K562 (cell line): ENCODE data around the gene RIPK3. TPM values are rescaled to one million over a fixed set of nuclear protein-coding genes. Genes with fewer than 3 reads are reported as not detected.

Source experiments
- ATAC-seq: fragments of 200-7000 bp; cut with Tn5 transposase; 3 replicates; pipeline ENCODE4 v1.9.1; 2020; ENCODE audit warnings: moderate library complexity
- BruUV-seq: library from RNA; stranded (reverse); fragments of 400-500 nt; replicated peaks from 2 replicates; lab custom pipeline; 2021; lab: Mats Ljungman, UMichigan
- CTCF ChIA-PET: fragments of 300-600 bp; formaldehyde crosslinking; extraction: SDS; loops from one replicate; lab custom pipeline; 2021; ENCODE audit warnings: low intra/inter-chr PET ratio; lab: Yijun Ruan, JAX
- POLR2A ChIA-PET: fragments of 300-600, 350-650 bp; sonication (Branson Sonifier 250); formaldehyde crosslinking; extraction: SDS; loops from one replicate; lab custom pipeline; 2021; ENCODE audit warnings: antibody characterized with exemption, inconsistent platforms; lab: Yijun Ruan, JAX
- DNase-seq, 4 experiments: peaks; one replicate each; pipeline versions ENCODE4 v3.0.0 to v3.0.0-alpha.2; 2011 to 2018; ENCODE audit warnings: low spot score in 3 of 4, mixed read lengths in 3 of 4; ENCODE audit errors: extremely low read depth in 1 of 4
- FAIRE-seq: peaks from 2 replicates; lab custom pipeline; 2011; peaks lifted over from hg19 to GRCh38; lab: Jason Lieb, UNC
- H2AFZ ChIP-seq: 2 replicates; pipeline ENCODE4 v1.6.0; 2011; ENCODE audit warnings: low read depth, low read length, control low read depth, inconsistent platforms
- H3K27ac ChIP-seq: fragments of 200-600 bp; 3 replicates; pipeline ENCODE4 v1.8.0; 2011; ENCODE audit warnings: low read depth, mild to moderate bottlenecking, control low read depth, inconsistent platforms, low read length, moderate library complexity, mixed read lengths; ENCODE audit errors: extremely low read depth
- H3K27me3 ChIP-seq, 2 experiments: fragments of 300-600 bp in 1 of 2; 2 replicates in 1 of 2; 3 replicates in 1 of 2; pipeline versions ENCODE4 v1.6.0 to v1.8.0; 2011; ENCODE audit warnings: inconsistent platforms in 2 of 2, low read length in 2 of 2, mild to moderate bottlenecking in 1 of 2, mixed read lengths in 1 of 2, moderate library complexity in 1 of 2; ENCODE audit not compliant: control insufficient read depth in 2 of 2, insufficient read depth in 2 of 2
- H3K36me3 ChIP-seq: fragments of 300-600 bp; 3 replicates; pipeline ENCODE4 v1.8.0; 2011; ENCODE audit warnings: mild to moderate bottlenecking, low read length, inconsistent platforms; ENCODE audit not compliant: control insufficient read depth, insufficient read depth
- H3K4me1 ChIP-seq, 2 experiments: fragments of 200-600 bp in 1 of 2; replicated peaks in 1 of 2; 2 replicates in 1 of 2; 3 replicates in 1 of 2; pipeline versions ENCODE4 v1.5.1 to v1.8.0; 2011; ENCODE audit warnings: inconsistent platforms in 2 of 2, low read length in 2 of 2, mild to moderate bottlenecking in 1 of 2, mixed read lengths in 1 of 2, moderate library complexity in 1 of 2; ENCODE audit not compliant: control insufficient read depth in 2 of 2, insufficient read depth in 2 of 2
- H3K4me2 ChIP-seq: 2 replicates; pipeline ENCODE4 v1.6.1; 2011; ENCODE audit warnings: low read length, control low read depth, inconsistent platforms, mixed read lengths; ENCODE audit not compliant: insufficient read depth
- H3K4me3 ChIP-seq: fragments of 200-600 bp; sonication (generic), shearing (Covaris generic); 2 replicates; pipeline ENCODE4 v1.5.1; 2016; ENCODE audit warnings: control low read depth, inconsistent platforms
- H3K79me2 ChIP-seq: fragments of 200-600 bp; 3 replicates; pipeline ENCODE4 v1.8.0; 2011; ENCODE audit warnings: low read length, inconsistent platforms; ENCODE audit not compliant: control insufficient read depth, insufficient read depth
- H3K9ac ChIP-seq, 2 experiments: 2 replicates each; pipeline versions ENCODE4 v1.6.0 to v1.6.1; 2011; ENCODE audit warnings: low read depth in 2 of 2, low read length in 2 of 2, control low read depth in 1 of 2, inconsistent platforms in 1 of 2, mild to moderate bottlenecking in 1 of 2, mixed read lengths in 1 of 2; ENCODE audit not compliant: insufficient read depth in 1 of 2
- H3K9me1 ChIP-seq: one replicate; pipeline ENCODE4 v1.6.0; 2011; ENCODE audit warnings: inconsistent platforms, mild to moderate bottlenecking, low read length, moderate library complexity; ENCODE audit not compliant: control insufficient read depth, insufficient read depth
- H3K9me3 ChIP-seq: replicated peaks from 2 replicates; pipeline ENCODE4 v1.5.1; 2011; ENCODE audit warnings: low read depth, low read length, inconsistent platforms; ENCODE audit not compliant: control insufficient read depth, insufficient read depth
- H4K20me1 ChIP-seq: replicated peaks from 2 replicates; pipeline ENCODE4 v1.6.1; 2011; ENCODE audit warnings: low read length, inconsistent platforms, mixed read lengths; ENCODE audit not compliant: control insufficient read depth, insufficient read depth
- ATF6 ChIP-seq: sonication (generic); formaldehyde crosslinking; IDR thresholded peaks from 2 replicates; pipeline ENCODE4 v1.4.0; 2020; ENCODE audit warnings: mild to moderate bottlenecking, missing genetic modification reagents
- EZH2 ChIP-seq: IDR thresholded peaks from 2 replicates; pipeline ENCODE4 v1.6.1; 2012; ENCODE audit warnings: low read depth, mild to moderate bottlenecking, inconsistent platforms, low read length, borderline replicate concordance
- JUND ChIP-seq, 2 experiments: IDR thresholded peaks; 2 replicates in 1 of 2; 3 replicates in 1 of 2; pipeline ENCODE4 v1.6.1; 2011; ENCODE audit warnings: borderline replicate concordance in 2 of 2, low read depth in 2 of 2, low read length in 2 of 2, improper control_type of control experiment in 1 of 2, missing biosample characterization in 1 of 2, missing genetic modification characterization in 1 of 2, missing genetic modification reagents in 1 of 2
- PHB ChIP-seq: fragments of 250-450 bp; sonication (Bioruptor Pico); IDR thresholded peaks from 2 replicates; pipeline ENCODE4 v1.5.0; 2021
- PPARD ChIP-seq: fragments of 250-450 bp; sonication (Bioruptor Pico); IDR thresholded peaks from 2 replicates; pipeline ENCODE4 v1.8.0; 2022; ENCODE audit warnings: inconsistent platforms, mild to moderate bottlenecking, moderate library complexity
- SIN3B ChIP-seq: fragments of 450-650 bp; IDR thresholded peaks from 2 replicates; pipeline ENCODE4 v1.6.1; 2017; ENCODE audit warnings: low read depth, mild to moderate bottlenecking, moderate library complexity
- SIRT6 ChIP-seq: IDR thresholded peaks from one replicate; pipeline ENCODE4 v1.6.1; 2012; ENCODE audit warnings: low read depth, mild to moderate bottlenecking, control low read depth, inconsistent platforms, low read length, moderate library complexity
- TEAD4 ChIP-seq, 2 experiments: sonication (generic) in 1 of 2; formaldehyde crosslinking in 1 of 2; IDR thresholded peaks; 2 replicates each; pipeline versions ENCODE4 v1.6.1 to v1.8.0; 2012 to 2022; ENCODE audit warnings: borderline replicate concordance in 1 of 2, inconsistent platforms in 1 of 2, low read length in 1 of 2, mild to moderate bottlenecking in 1 of 2, missing genetic modification reagents in 1 of 2
- ZEB2 ChIP-seq: fragments of 450-650 bp; IDR thresholded peaks from 2 replicates; pipeline ENCODE4 v1.6.1; 2016
- ZNF655 ChIP-seq: fragments of 250-450 bp; sonication (Bioruptor Pico); IDR thresholded peaks from 2 replicates; pipeline ENCODE4 v1.5.0; 2021
- WGBS: fragments of 100-300 bp; shearing (Covaris generic); methylation state at CpG from one replicate; pipeline ENCODE4 v1.1.6; 2016; ENCODE audit warnings: low coverage, mixed read lengths; ENCODE audit not compliant: insufficient coverage; ENCODE audit errors: missing lambda C conversion rate; 5-methylcytosine and 5-hydroxymethylcytosine counted together
- in situ Hi-C: fragments of 300-500 bp; cut with MboI; formaldehyde crosslinking; loops from 4 replicates; pipeline ENCODE4 v1.15.0; 2018; ENCODE audit warnings: inconsistent platforms, mixed read lengths
- intact Hi-C: fragments of 100-400 bp; cut with micrococcal nuclease; formaldehyde crosslinking; loops from 2 replicates; pipeline ENCODE4 v1.14.2; 2022
- polyA plus RNA-seq, 8 experiments: library from polyadenylated mRNA; depleted of rRNA in 4 of 8; stranded (reverse) in 5 of 8; unstranded in 3 of 8; fragments of >200 nt; fragmentation: Nextera tagmentation in 2 of 8; fragmentation: Illumina TruSeq in 1 of 8; extraction: Ambion mirVana in 2 of 8; extraction: Trizol in 1 of 8; gene quantifications; 2 replicates each; pipeline versions ENCODE4 v1.2.1 to v1.2.3, GENCODE V29; 2011 to 2014; ENCODE audit warnings: inconsistent platforms in 1 of 8, missing spikeins in 1 of 8
- total RNA-seq, 7 experiments: library from RNA; depleted of rRNA in 6 of 7; stranded (reverse); fragments of >200 nt in 6 of 7; fragmentation: Illumina TruSeq in 2 of 7; extraction: Trizol in 2 of 7; gene quantifications; 2 replicates each; pipeline versions ENCODE4 v1.2.1 to v1.2.3, GENCODE V29; 2011 to 2021; ENCODE audit warnings: low replicate concordance in 1 of 7
- TF ChIP-seq, protein P1 (sequence below): fragments of 250-450 bp; sonication (Bioruptor Pico); IDR thresholded peaks from 2 replicates; pipeline ENCODE4 v1.8.0; 2021; ENCODE audit warnings: borderline replicate concordance, mild to moderate bottlenecking, moderate library complexity; ENCODE audit not compliant: poor library complexity, severe bottlenecking

RIPK3 gene
- total and polyA plus RNA-seq, 9 of the 15 experiments (the other 6 are each of a cell fraction or from before 2014, with no cell fraction given): 0.03 to 0.43 (median 0.28) TPM; not detected in 3

- intact Hi-C loops: no loop called here
These were observed 23.6 kb upstream of the RIPK3 start for GRCh38 chr14:24363401-24363800.

DNA sequence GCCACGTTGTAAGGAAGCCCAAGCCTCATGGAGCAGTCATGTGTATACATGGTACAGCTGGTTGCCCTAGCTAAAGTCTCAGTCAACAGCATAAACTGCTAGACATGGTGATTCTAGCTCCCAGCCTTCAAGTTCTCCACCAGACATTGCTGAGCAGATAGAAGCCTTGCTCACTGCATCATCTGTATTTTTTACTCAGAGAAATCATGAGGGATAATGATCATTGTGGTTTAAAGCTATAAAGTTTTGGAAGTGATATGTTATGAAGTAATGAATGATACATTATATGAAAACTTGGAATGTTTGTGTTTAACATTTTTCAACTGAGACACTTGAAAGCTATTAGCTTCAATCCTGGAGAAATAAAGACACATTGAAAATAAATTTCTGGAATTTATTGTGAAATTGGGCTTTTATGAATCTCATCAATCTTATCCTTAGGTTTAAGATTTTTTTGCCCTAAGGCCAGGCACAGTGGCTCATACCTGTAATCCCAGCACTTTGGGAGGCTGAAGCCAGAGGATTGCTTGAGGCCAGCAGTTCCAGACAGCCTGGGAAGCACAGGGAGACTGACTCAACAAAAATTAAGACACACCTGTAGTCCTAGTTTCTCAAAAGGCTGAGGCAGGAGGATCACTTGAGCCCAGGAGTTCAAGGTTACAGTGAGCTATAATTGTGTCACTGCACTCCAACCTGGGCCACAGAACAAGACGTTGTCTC, 22.6 kb upstream of the RIPK3 start:
- Histone ChIP-seq H3K4me1 (peaks cover 9 to 19% of the 10 kb centered on the region in 2 experiments; a peak in 4 of 5 replicates), H3K27ac (no peak overlapping the region), H3K4me2 (no peak overlapping the region), H4K20me1 (no peaks in the 10 kb centered on the region), H3K4me3 (no peak overlapping the region), H3K36me3 (no peaks in the 10 kb centered on the region), H3K9ac (no peak overlapping the region), H3K9me1 (no peaks in the 10 kb centered on the region), H3K27me3 (no peaks in the 10 kb centered on the region), H3K9me3 (no peaks in the 10 kb centered on the region; the same call in 1 of the 2 replicates), H2AFZ (no peak overlapping the region), H3K79me2 (no peaks in the 10 kb centered on the region)
- intact Hi-C loops (no loop called here), in situ Hi-C loops (no loop called here)
- WGBS: 7% methylated on average over 2 of the region's 2 CpGs
- no peak for ATAC-seq
- ChIA-PET CTCF (no interaction called here), POLR2A (no interaction called here)
- FAIRE-seq: no peak
- no peak for DNase-seq
- no TSS peak for BruUV-seq
- TF ChIP-seq ZNF655 (CRISPR knock-in tag) (no peak), PPARD (CRISPR knock-in tag) (no peak), SIRT6 (no peak), EZH2 (no peak), ATF6 (no peak), ZEB2 (no peak), JUND (IDR thresholded peaks at IDR 0.05; ENCODE audit: borderline replicate concordance, low read depth, low read length) (no peak), JUND (tag; IDR thresholded peaks at IDR 0.05; ENCODE audit: borderline replicate concordance, low read depth, low read length) (no peak), TEAD4 (IDR thresholded peaks at IDR 0.05; ENCODE audit: low read length) (no peak), TEAD4 (CRISPR knock-in tag; IDR thresholded peaks at IDR 0.05; ENCODE audit: borderline replicate concordance) (no peak)
- TF ChIP-seq, protein P1, sequence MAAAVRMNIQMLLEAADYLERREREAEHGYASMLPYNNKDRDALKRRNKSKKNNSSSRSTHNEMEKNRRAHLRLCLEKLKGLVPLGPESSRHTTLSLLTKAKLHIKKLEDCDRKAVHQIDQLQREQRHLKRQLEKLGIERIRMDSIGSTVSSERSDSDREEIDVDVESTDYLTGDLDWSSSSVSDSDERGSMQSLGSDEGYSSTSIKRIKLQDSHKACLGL (CRISPR knock-in tag): no peak

More at GRCh38 chr14:24363401-24363800, 23.6 kb upstream of the RIPK3 start:
- Histone ChIP-seq H3K9me3 (no peaks in the 10 kb centered on the region; the same call in 1 of the 2 replicates), H3K4me1 (peaks cover 12 to 29% of the 10 kb centered on the region in 2 experiments; a peak in 4 of 5 replicates), H4K20me1 (no peaks in the 10 kb centered on the region), H3K9ac (no peak overlapping the region), H3K4me3 (no peak overlapping the region), H2AFZ (no peak overlapping the region), H3K4me2 (no peak overlapping the region), H3K79me2 (no peaks in the 10 kb centered on the region), H3K9me1 (no peaks in the 10 kb centered on the region), H3K27ac (no peak overlapping the region), H3K36me3 (no peaks in the 10 kb centered on the region), H3K27me3 (no peaks in the 10 kb centered on the region)
- FAIRE-seq (no peak), ATAC-seq (no peak), DNase-seq (no peak)
- no TSS peak for BruUV-seq
- 57% methylated on average over 3 of the region's 5 CpGs for WGBS
- in situ Hi-C loops: no loop called here
- CTCF ChIA-PET: no interaction called here
- no peak for TF ChIP-seq PHB
- no peak for TF ChIP-seq SIN3B
- POLR2A ChIA-PET: no interaction called here
